ENCODE data around the gene NEUROD2. TPM values are rescaled to one million over a fixed set of nuclear protein-coding genes. Genes with fewer than 3 reads are reported as not detected.

The NEUROD2 gene
- total RNA-seq, 2 donors from 2014 or later, result not detected

GRCh38 chr17:39608142-39608981 lies 642 bp upstream of the NEUROD2 start:
- no peaks in the 10 kb centered on the region for H3K36me3 ChIP-seq
- H3K9me3 ChIP-seq, result no peaks in the 10 kb centered on the region
- H3K4me1 ChIP-seq (ENCODE audit: control insufficient read depth in 1 of 2, low read depth in 2 of 2), result peaks cover 12 to 29% of the 10 kb centered on the region in 2 donors
- DNase-seq (ENCODE audit: low spot score) (no peak), ATAC-seq (ENCODE audit: insufficient number of reproducible peaks, low FRiP score, low read depth) (no peak)
- no peak for TF ChIP-seq CTCF (IDR thresholded peaks at IDR 0.05)
- H3K27me3 ChIP-seq (replicated peaks; ENCODE audit: insufficient read depth), result peaks cover 43% of the 10 kb centered on the region
- no peak overlapping the region for H3K4me3 ChIP-seq
- no peak overlapping the region for H3K27ac ChIP-seq

- no peaks in the 10 kb centered on the region for H3K36me3 ChIP-seq
- peaks cover 12 to 29% of the 10 kb centered on the region in 2 donors for H3K4me1 ChIP-seq (ENCODE audit: control insufficient read depth in 1 of 2, low read depth in 2 of 2)
- peaks cover 43% of the 10 kb centered on the region for H3K27me3 ChIP-seq (replicated peaks; ENCODE audit: insufficient read depth)
- peak overlapping the region; percentile 39 for H3K4me3 ChIP-seq
- no peaks in the 10 kb centered on the region for H3K9me3 ChIP-seq
- DNase-seq (ENCODE audit: low spot score) (no peak), ATAC-seq (ENCODE audit: insufficient number of reproducible peaks, low FRiP score, low read depth) (no peak)
- no peak for TF ChIP-seq CTCF (IDR thresholded peaks at IDR 0.05)
- no peak overlapping the region for H3K27ac ChIP-seq
Measured at GRCh38 chr17:39607057-39607850, 466 bp downstream of the NEUROD2 start.

- H3K27me3 ChIP-seq (replicated peaks; ENCODE audit: insufficient read depth), result peaks cover 45% of the 10 kb centered on the region
- H3K4me1 ChIP-seq (ENCODE audit: control insufficient read depth in 1 of 2, low read depth in 2 of 2), result peaks cover 12 to 29% of the 10 kb centered on the region in 2 donors
- no peaks in the 10 kb centered on the region for H3K9me3 ChIP-seq
- H3K27ac ChIP-seq, result no peak overlapping the region
- H3K4me3 ChIP-seq, result peak overlapping the region; percentile 39
- H3K36me3 ChIP-seq, result no peaks in the 10 kb centered on the region
- TF ChIP-seq CTCF (IDR thresholded peaks at IDR 0.05), result no peak
- DNase-seq (ENCODE audit: low spot score) (no peak), ATAC-seq (ENCODE audit: insufficient number of reproducible peaks, low FRiP score, low read depth) (no peak)
Measured at GRCh38 chr17:39606434-39607056, 1.2 kb downstream of the NEUROD2 start.

GRCh38 chr17:39605492-39606433 lies 2.0 kb downstream of the NEUROD2 start:
- H3K27ac ChIP-seq, result peak overlapping the region in 1 of 2 donors; percentile 27
- no peak for ATAC-seq (ENCODE audit: insufficient number of reproducible peaks, low FRiP score, low read depth)
- H3K27me3 ChIP-seq (replicated peaks; ENCODE audit: insufficient read depth), result peaks cover 53% of the 10 kb centered on the region
- peak overlapping the region; percentile 39 for H3K4me3 ChIP-seq
- no peaks in the 10 kb centered on the region for H3K36me3 ChIP-seq
- TF ChIP-seq CTCF (IDR thresholded peaks at IDR 0.05), result no peak
- DNase-seq (ENCODE audit: low spot score), result no peak
- H3K9me3 ChIP-seq, result no peaks in the 10 kb centered on the region
- H3K4me1 ChIP-seq (ENCODE audit: control insufficient read depth in 1 of 2, low read depth in 2 of 2), result peaks cover 12 to 29% of the 10 kb centered on the region in 2 donors

Data from thoracic aorta (tissue), 2 donors.